Ovary (tissue), 9 donors: Measurements from ENCODE around the gene RBX1. TPM values are rescaled to one million over a fixed set of nuclear protein-coding genes. Genes with fewer than 3 reads are reported as not detected.

ENCODE experiments used
- DNase-seq, 5 donors: peaks; one replicate each; pipeline ENCODE4 v3.0.0-alpha.2; 2019 to 2020
- H3K27ac ChIP-seq, 2 donors: fragments of 200-600 bp; one replicate each; pipeline versions ENCODE4 v1.5.1 to v1.8.0; 2019 to 2022
- H3K27me3 ChIP-seq: fragments of 200-600 bp; one replicate; pipeline ENCODE4 v1.8.0; 2022
- H3K36me3 ChIP-seq: fragments of 200-600 bp; sonication (generic); one replicate; pipeline ENCODE4 v1.5.1; 2019
- H3K4me1 ChIP-seq: one replicate; pipeline ENCODE4 v1.8.1; 2013; ENCODE audit warnings: mild to moderate bottlenecking, moderate library complexity; ENCODE audit not compliant: insufficient read depth
- H3K4me3 ChIP-seq: fragments of 200-600 bp; sonication (generic); one replicate; pipeline ENCODE4 v1.5.1; 2017
- H3K9me3 ChIP-seq, 2 donors: fragments of 200-600 bp in 1 of 2; sonication (generic) in 1 of 2; one replicate each; pipeline versions ENCODE4 v1.5.1 to v1.8.1; 2013 to 2019; ENCODE audit warnings: mild to moderate bottlenecking in 1 of 2, moderate library complexity in 1 of 2
- EP300 ChIP-seq: sonication (generic); formaldehyde crosslinking; IDR thresholded peaks from one replicate; pipeline ENCODE4 v1.6.1; 2017; ENCODE audit warnings: antibody characterized with exemption
- POLR2A ChIP-seq: fragments of 450-650 bp; IDR thresholded peaks from one replicate; pipeline ENCODE4 v1.6.1; 2017; ENCODE audit warnings: antibody characterized with exemption, mild to moderate bottlenecking, moderate library complexity
- WGBS, 3 donors: extraction: QIAGEN DNeasy Blood & Tissue Kit in 1 of 3; methylation state at CpG; one replicate each; pipeline versions ENCODE4 v1.1.5 to v1.1.7; 2013 to 2017; 5-methylcytosine and 5-hydroxymethylcytosine counted together
- intact Hi-C, 4 donors: fragments of 100-400 bp; cut with DNase I; formaldehyde crosslinking; loops; one replicate each; pipeline versions ENCODE4 v1.11.0 to v1.15.1; 2022 to 2023
- polyA plus RNA-seq, 2 donors: library from polyadenylated mRNA; stranded (reverse); fragments of 200-250 nt in 1 of 2; fragments of 350-450 nt in 1 of 2; fragmentation: Illumina TruSeq in 1 of 2; extraction: RNeasy Lipid Tissue Mini Kit (QIAGEN cat#74804) in 1 of 2; gene quantifications; one replicate each; pipeline ENCODE4 v1.2.3, GENCODE V29; 2013 to 2014
- total RNA-seq, 7 donors: library from RNA; depleted of rRNA in 2 of 7; stranded (reverse); fragments of >200 nt in 2 of 7; fragmentation: NEBNext Ultra II Directional in 3 of 7; extraction: Animal tissue kit (Norgen Biotek cat#: 25700) in 3 of 7; gene quantifications; one replicate each; pipeline versions ENCODE4 v1.1.0 to v1.2.4, GENCODE V29; 2016 to 2023
- TF ChIP-seq, protein P1 (sequence below), 3 donors: fragments of 450-650 bp in 2 of 3; fragments of 200-600 bp in 1 of 3; IDR thresholded peaks; one replicate each; pipeline versions ENCODE4 v1.5.1 to v1.8.0; 2016 to 2022; ENCODE audit warnings: antibody characterized with exemption in 3 of 3, mild to moderate bottlenecking in 1 of 3
- donor health status: DM: no; HTN: no; CAD: no; lungs with moderate emphysema.
- donor health status: DM: no; HTN: no; CAD: no.
- donor health status: Bipolar disorder and iron deficiency.
- donor health status: DM: yes; HTN: yes; CAD: no.
- donor health status: DM: no; HTN: no; CAD: no.
- donor health status: DM: yes; HTN: yes; CAD: no.

Gene RBX1
- total and polyA plus RNA-seq, 9 donors = 22.3 to 45.1 (median 38.7) TPM

- Histone ChIP-seq H3K4me1 (no peaks in the 10 kb centered on the region), H3K9me3 (no peaks in the 10 kb centered on the region), H3K27me3 (no peaks in the 10 kb centered on the region), H3K4me3 (no peak overlapping the region), H3K27ac (no peak overlapping the region), H3K36me3 (no peaks in the 10 kb centered on the region)
- intact Hi-C loops = no loop called here
- no peak for TF ChIP-seq EP300
- TF ChIP-seq, protein P1, sequence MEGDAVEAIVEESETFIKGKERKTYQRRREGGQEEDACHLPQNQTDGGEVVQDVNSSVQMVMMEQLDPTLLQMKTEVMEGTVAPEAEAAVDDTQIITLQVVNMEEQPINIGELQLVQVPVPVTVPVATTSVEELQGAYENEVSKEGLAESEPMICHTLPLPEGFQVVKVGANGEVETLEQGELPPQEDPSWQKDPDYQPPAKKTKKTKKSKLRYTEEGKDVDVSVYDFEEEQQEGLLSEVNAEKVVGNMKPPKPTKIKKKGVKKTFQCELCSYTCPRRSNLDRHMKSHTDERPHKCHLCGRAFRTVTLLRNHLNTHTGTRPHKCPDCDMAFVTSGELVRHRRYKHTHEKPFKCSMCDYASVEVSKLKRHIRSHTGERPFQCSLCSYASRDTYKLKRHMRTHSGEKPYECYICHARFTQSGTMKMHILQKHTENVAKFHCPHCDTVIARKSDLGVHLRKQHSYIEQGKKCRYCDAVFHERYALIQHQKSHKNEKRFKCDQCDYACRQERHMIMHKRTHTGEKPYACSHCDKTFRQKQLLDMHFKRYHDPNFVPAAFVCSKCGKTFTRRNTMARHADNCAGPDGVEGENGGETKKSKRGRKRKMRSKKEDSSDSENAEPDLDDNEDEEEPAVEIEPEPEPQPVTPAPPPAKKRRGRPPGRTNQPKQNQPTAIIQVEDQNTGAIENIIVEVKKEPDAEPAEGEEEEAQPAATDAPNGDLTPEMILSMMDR (IDR thresholded peaks at IDR 0.05) = no peak
- no peak for TF ChIP-seq POLR2A
- 82 to 88% (median 84%) methylated on average over 21 of the region's 21 CpGs for WGBS, 3 donors
- DNase-seq = no peak
Observed at GRCh38 chr22:40982482-40983385, 31.6 kb downstream of the RBX1 start.

DNA sequence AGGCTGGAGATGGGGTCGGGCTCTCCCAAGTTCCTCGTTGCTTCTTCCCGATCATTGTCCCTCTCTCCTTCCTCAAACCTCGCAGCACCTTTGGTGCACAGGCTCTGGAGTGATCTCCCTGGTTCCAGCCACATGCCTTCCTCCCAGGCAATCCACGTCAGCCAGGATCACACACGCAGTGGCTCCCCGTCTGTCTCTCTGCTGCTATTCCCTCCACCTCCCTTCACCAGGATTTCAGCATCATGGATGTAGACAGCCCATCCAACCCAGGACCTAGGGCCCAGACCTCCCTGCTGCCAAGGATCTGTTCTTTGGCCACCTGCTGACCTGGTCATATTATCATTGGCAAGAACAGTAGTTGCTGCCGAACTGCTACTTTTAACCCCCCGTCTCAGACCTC, 40.1 kb downstream of the RBX1 start:
- Histone ChIP-seq H3K36me3 (no peaks in the 10 kb centered on the region), H3K27ac (no peak overlapping the region), H3K4me1 (no peaks in the 10 kb centered on the region), H3K27me3 (no peaks in the 10 kb centered on the region), H3K4me3 (no peak overlapping the region), H3K9me3 (no peaks in the 10 kb centered on the region)
- no peak for TF ChIP-seq POLR2A
- TF ChIP-seq, protein P1 (IDR thresholded peaks at IDR 0.05) = no peak
- no peak for TF ChIP-seq EP300
- intact Hi-C loops = loop anchor here in 1 of 4 donors (2.0 kb wide), 1 partner anchor 24 kb away; no protein-coding TSS in a partner anchor
- 73 to 80% (median 76%) methylated on average over 9 of the region's 9 CpGs for WGBS, 3 donors
- DNase-seq = no peak

DNA sequence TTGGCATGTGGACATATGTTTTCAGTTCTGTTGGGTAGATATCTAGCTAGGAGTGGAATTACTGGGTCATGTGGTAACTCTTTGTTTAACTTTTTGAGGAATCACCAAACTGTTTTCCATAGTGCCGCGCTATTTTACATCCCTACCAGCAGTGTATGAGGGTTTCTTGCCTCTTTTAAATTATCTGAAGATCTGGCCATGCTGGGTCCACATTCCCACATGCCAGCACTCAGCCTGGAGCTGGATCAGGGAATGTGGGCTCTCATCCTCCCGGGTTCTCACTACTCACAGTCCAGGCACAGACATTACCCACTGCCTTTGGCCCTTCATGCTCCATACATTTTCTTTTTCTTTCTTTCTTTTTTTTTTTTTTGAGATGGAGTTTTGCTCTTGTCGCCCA, 44.6 kb downstream of the RBX1 start:
- intact Hi-C loops = no loop called here
- Histone ChIP-seq H3K27ac (no peak overlapping the region), H3K27me3 (no peaks in the 10 kb centered on the region), H3K36me3 (no peaks in the 10 kb centered on the region), H3K4me1 (no peaks in the 10 kb centered on the region), H3K9me3 (no peaks in the 10 kb centered on the region), H3K4me3 (no peak overlapping the region)
- DNase-seq = no peak
- WGBS, 3 donors = 58 to 73% (median 72%) methylated on average over 4 of the region's 4 CpGs
- TF ChIP-seq EP300 = no peak
- no peak for TF ChIP-seq POLR2A
- TF ChIP-seq, protein P1 (IDR thresholded peaks at IDR 0.05) = no peak

- H3K4me1 ChIP-seq = no peaks in the 10 kb centered on the region
- no peaks in the 10 kb centered on the region for H3K27me3 ChIP-seq
- no peaks in the 10 kb centered on the region for H3K36me3 ChIP-seq
- H3K9me3 ChIP-seq = no peaks in the 10 kb centered on the region
- TF ChIP-seq, protein P1 (IDR thresholded peaks at IDR 0.05) = no peak
- no peak for TF ChIP-seq EP300
- no peak for TF ChIP-seq POLR2A
- no peak overlapping the region for H3K4me3 ChIP-seq
- no peak for DNase-seq
- H3K27ac ChIP-seq = no peak overlapping the region
- intact Hi-C loops = no loop called here
- 82 to 83% (median 82%) methylated on average over 7 of the region's 7 CpGs for WGBS, 3 donors
Observed at GRCh38 chr22:40997520-40997919, 46.3 kb downstream of the RBX1 start.
